Gastroesophageal sphincter (tissue), 3 donors: ENCODE data around the gene ANKRD40.

Experiments
- CTCF ChIP-seq, 4 experiments: fragments of 200-600 bp in 2 of 4; fragments of 450-650 bp in 2 of 4; sonication (generic) in 1 of 4; IDR thresholded peaks; one replicate each; pipeline ENCODE4 v1.5.1; 2017 to 2019; ENCODE audit warnings: antibody characterized with exemption in 4 of 4, mild to moderate bottlenecking in 2 of 4, moderate library complexity in 2 of 4
- EP300 ChIP-seq: sonication (generic); formaldehyde crosslinking; IDR thresholded peaks from one replicate; pipeline ENCODE4 v1.6.1; 2017; ENCODE audit warnings: antibody characterized with exemption, mild to moderate bottlenecking
- POLR2A ChIP-seq, 2 donors: fragments of 450-650 bp; IDR thresholded peaks; one replicate each; pipeline ENCODE4 v1.6.1; 2017; ENCODE audit warnings: antibody characterized with exemption in 2 of 2, mild to moderate bottlenecking in 2 of 2, moderate library complexity in 1 of 2

GRCh38 chr17:50660887-50661345, 46.8 kb downstream of the ANKRD40 start:
- TF ChIP-seq POLR2A (IDR thresholded peaks at IDR 0.05) (no peak), CTCF (IDR thresholded peaks at IDR 0.05) (no peak), EP300 (no peak)
